22Rv1 (cell line): Measurements from ENCODE around the gene FHIT.

Experiments
- ZFX ChIP-seq: fragments of 450-650 bp; IDR thresholded peaks from 2 replicates; pipeline ENCODE4 v1.6.1; 2017; ENCODE audit warnings: antibody characterized with exemption, borderline replicate concordance
- TF ChIP-seq, protein P1 (sequence below): fragments of 450-650 bp; IDR thresholded peaks from 2 replicates; pipeline ENCODE4 v1.5.1; 2017; ENCODE audit warnings: mild to moderate bottlenecking

DNA sequence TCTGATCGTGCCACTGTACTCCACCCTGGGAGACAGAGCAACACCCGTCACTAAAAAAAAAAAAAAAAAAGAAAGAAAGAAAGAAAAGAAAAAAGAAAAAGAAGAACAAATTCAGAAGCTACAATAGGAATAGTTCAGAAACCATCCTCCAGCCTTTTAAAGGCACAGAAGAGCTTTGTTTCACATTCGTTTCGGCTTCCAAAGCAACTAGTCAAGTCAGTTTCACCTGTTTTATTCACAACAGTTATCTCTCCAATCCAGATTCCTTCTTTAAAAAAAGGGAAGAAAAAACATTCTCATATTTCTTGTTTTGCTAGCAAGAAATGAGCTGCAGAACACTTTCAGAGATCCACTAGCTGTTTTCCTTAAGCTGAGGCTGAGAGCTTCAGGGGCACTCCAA is 1433.7 kb downstream of the FHIT start:
- TF ChIP-seq, protein P1, sequence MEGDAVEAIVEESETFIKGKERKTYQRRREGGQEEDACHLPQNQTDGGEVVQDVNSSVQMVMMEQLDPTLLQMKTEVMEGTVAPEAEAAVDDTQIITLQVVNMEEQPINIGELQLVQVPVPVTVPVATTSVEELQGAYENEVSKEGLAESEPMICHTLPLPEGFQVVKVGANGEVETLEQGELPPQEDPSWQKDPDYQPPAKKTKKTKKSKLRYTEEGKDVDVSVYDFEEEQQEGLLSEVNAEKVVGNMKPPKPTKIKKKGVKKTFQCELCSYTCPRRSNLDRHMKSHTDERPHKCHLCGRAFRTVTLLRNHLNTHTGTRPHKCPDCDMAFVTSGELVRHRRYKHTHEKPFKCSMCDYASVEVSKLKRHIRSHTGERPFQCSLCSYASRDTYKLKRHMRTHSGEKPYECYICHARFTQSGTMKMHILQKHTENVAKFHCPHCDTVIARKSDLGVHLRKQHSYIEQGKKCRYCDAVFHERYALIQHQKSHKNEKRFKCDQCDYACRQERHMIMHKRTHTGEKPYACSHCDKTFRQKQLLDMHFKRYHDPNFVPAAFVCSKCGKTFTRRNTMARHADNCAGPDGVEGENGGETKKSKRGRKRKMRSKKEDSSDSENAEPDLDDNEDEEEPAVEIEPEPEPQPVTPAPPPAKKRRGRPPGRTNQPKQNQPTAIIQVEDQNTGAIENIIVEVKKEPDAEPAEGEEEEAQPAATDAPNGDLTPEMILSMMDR, result no peak
- TF ChIP-seq ZFX, result no peak
